IMR-90 (cell line): ENCODE measurements around the gene ROBO1.

Source experiments
- BHLHE40 ChIP-seq: fragments of 150-350 bp; IDR thresholded peaks from 2 replicates; pipeline ENCODE4 v1.6.1; 2016; ENCODE audit warnings: mild to moderate bottlenecking, low read depth, low read length
- CHD1 ChIP-seq: IDR thresholded peaks from 2 replicates; pipeline ENCODE4 v1.6.1; 2012; ENCODE audit warnings: low read depth, low read length, improper control_type of control experiment
- CTCF ChIP-seq: conservative IDR thresholded peaks from 2 replicates; pipeline ENCODE4 v1.5.1; 2012; ENCODE audit warnings: mild to moderate bottlenecking, low read depth, low read length, improper control_type of control experiment
- MAFK ChIP-seq: IDR thresholded peaks from 2 replicates; pipeline ENCODE4 v1.6.1; 2012; ENCODE audit warnings: low read depth, low read length, improper control_type of control experiment
- MXI1 ChIP-seq: IDR thresholded peaks from 2 replicates; pipeline ENCODE4 v1.6.1; 2012; ENCODE audit warnings: low read depth, mild to moderate bottlenecking, low read length, moderate library complexity, borderline replicate concordance
- POLR2A ChIP-seq: IDR thresholded peaks from 2 replicates; pipeline ENCODE4 v1.6.1; 2012; ENCODE audit warnings: mild to moderate bottlenecking, low read depth, low read length
- RCOR1 ChIP-seq: IDR thresholded peaks from 2 replicates; pipeline ENCODE4 v1.6.1; 2012; ENCODE audit warnings: mild to moderate bottlenecking, low read length, improper control_type of control experiment; ENCODE audit not compliant: insufficient replicate concordance
- RFX5 ChIP-seq: IDR thresholded peaks from 2 replicates; pipeline ENCODE4 v1.8.0; 2012; ENCODE audit warnings: low read depth, mild to moderate bottlenecking, low read length, moderate library complexity
- SMC3 ChIP-seq: fragments of 150-350 bp; IDR thresholded peaks from 2 replicates; pipeline ENCODE4 v1.6.1; 2016; ENCODE audit warnings: low read depth, mild to moderate bottlenecking, antibody characterized with exemption, low read length, moderate library complexity
- USF2 ChIP-seq: fragments of 150-350 bp; IDR thresholded peaks from 2 replicates; pipeline ENCODE4 v1.6.1; 2017; ENCODE audit warnings: mild to moderate bottlenecking, antibody characterized with exemption, low read length, low read depth

- TF ChIP-seq CHD1 (no peak), SMC3 (no peak), POLR2A (no peak), CTCF (no peak), MXI1 (no peak), RCOR1 (no peak), RFX5 (no peak), BHLHE40 (no peak), MAFK (no peak), USF2 (no peak)
These were observed 943.9 kb downstream of the ROBO1 start for GRCh38 chr3:78823859-78824258.
